ENCODE data around the gene GAS2L2. TPM values are rescaled to one million over a fixed set of nuclear protein-coding genes. Genes with fewer than 3 reads are reported as not detected.

The GAS2L2 gene
- total and polyA plus RNA-seq, 2 donors (not counting 1 experiment from before 2014, with no cell fraction given) = 0.09 to 0.17 TPM

GRCh38 chr17:35750526-35751395 is 2.3 kb downstream of the GAS2L2 start:
- H3K4me3 ChIP-seq (ENCODE audit: control extremely low read depth in 1 of 5, extremely low read depth in 1 of 5, insufficient read depth in 1 of 5, low read depth in 2 of 5, low read length in 4 of 5) = no peak overlapping the region
- CTCF ChIA-PET = interaction anchor here (1.0 to 3.1 kb wide), 3 partner anchors 13 to 138 kb away, joined by 3 to 12 read pairs (median 11); no protein-coding TSS in a partner anchor
- no peak for TF ChIP-seq EZH2 (IDR thresholded peaks at IDR 0.05; ENCODE audit: borderline replicate concordance, insufficient read depth, low read depth, low read length, poor library complexity, severe bottlenecking)
- no peak for TF ChIP-seq CTCF (IDR thresholded peaks at IDR 0.05)
- POLR2A ChIA-PET = no interaction called here
- no peak overlapping the region for H3K9ac ChIP-seq (ENCODE audit: low read length)
- peaks cover 50% of the 10 kb centered on the region for H3K27me3 Mint-ChIP-seq
- H4K20me1 ChIP-seq (ENCODE audit: control insufficient read depth, insufficient read depth, low read length, poor library complexity, severe bottlenecking) = no peaks in the 10 kb centered on the region
- no peak overlapping the region for H3K4me2 ChIP-seq (replicated peaks; ENCODE audit: low read depth, low read length, poor library complexity, severe bottlenecking)
- ATAC-seq (ENCODE audit: low read depth) (no peak), DNase-seq (no peak)
- H3K9me3 Mint-ChIP-seq (ENCODE audit: insufficient read depth) = no peaks in the 10 kb centered on the region
- no peaks in the 10 kb centered on the region for H3K36me3 ChIP-seq (replicated peaks in 1 of 2; ENCODE audit: control extremely low read depth in 1 of 2, control insufficient read depth in 1 of 2, extremely low read depth in 1 of 2, insufficient read depth in 2 of 2, low read length in 1 of 2)
- H3K4me1 ChIP-seq (ENCODE audit: control insufficient read depth in 2 of 2, insufficient read depth in 2 of 2, low read length in 2 of 2) = peaks cover 3 to 10% of the 10 kb centered on the region in 2 donors
- H3K27ac Mint-ChIP-seq = no peak overlapping the region
- H3K79me2 ChIP-seq (ENCODE audit: control insufficient read depth, insufficient read depth, low read length) = no peaks in the 10 kb centered on the region
- WGBS (ENCODE audit: insufficient coverage) = 97% methylated on average over 4 of the region's 10 CpGs
- peaks cover 0 to 52% (median 23%) of the 10 kb centered on the region in 4 experiments for H3K27me3 ChIP-seq (replicated peaks in 1 of 4; ENCODE audit: control extremely low read depth in 1 of 4, control insufficient read depth in 3 of 4, insufficient read depth in 4 of 4, low read length in 3 of 4)
- H3K4me3 Mint-ChIP-seq = no peak overlapping the region
- H3K4me1 Mint-ChIP-seq = peaks cover 6% of the 10 kb centered on the region
- H3K27ac ChIP-seq (ENCODE audit: low read length in 2 of 2) = no peak overlapping the region
- peaks cover 0 to 6% (median 0%) of the 10 kb centered on the region in 3 donors for H3K9me3 ChIP-seq (ENCODE audit: control extremely low read depth in 1 of 3, control insufficient read depth in 2 of 3, insufficient read depth in 1 of 3, low read length in 2 of 3)
- intact Hi-C loops (cut with micrococcal nuclease) = no loop called here
- H2AFZ ChIP-seq (ENCODE audit: insufficient read depth, low read depth, low read length, poor library complexity, severe bottlenecking) = no peak overlapping the region
